Lower leg skin (tissue), 4 donors: Measurements from ENCODE around the gene KIF1A. TPM values are rescaled to one million over a fixed set of nuclear protein-coding genes. Genes with fewer than 3 reads are reported as not detected.

Experiments
- DNase-seq, 2 donors: peaks; one replicate each; pipeline ENCODE4 v3.0.0-alpha.2; 2019; ENCODE audit warnings: low spot score in 2 of 2
- H3K4me3 ChIP-seq: fragments of 200-600 bp; sonication (generic); 2 replicates; pipeline ENCODE4 v1.5.1; 2017; ENCODE audit warnings: mild to moderate bottlenecking, low read depth; ENCODE audit not compliant: poor library complexity, severe bottlenecking
- CTCF ChIP-seq, 3 donors: fragments of 450-650 bp; IDR thresholded peaks; one replicate each; pipeline ENCODE4 v1.5.1; 2016; ENCODE audit warnings: antibody characterized with exemption in 3 of 3, mild to moderate bottlenecking in 3 of 3, moderate library complexity in 2 of 3
- POLR2A ChIP-seq, 2 donors: fragments of 450-650 bp; IDR thresholded peaks; one replicate each; pipeline ENCODE4 v1.6.1; 2016 to 2017; ENCODE audit warnings: antibody characterized with exemption in 2 of 2, mild to moderate bottlenecking in 1 of 2, moderate library complexity in 1 of 2
- WGBS, 2 donors: methylation state at CpG; one replicate each; pipeline ENCODE4 v1.1.5; 2018; 5-methylcytosine and 5-hydroxymethylcytosine counted together
- intact Hi-C: fragments of 100-400 bp; cut with DNase I; formaldehyde crosslinking; loops from one replicate; pipeline ENCODE4 v1.15.0; 2023; ENCODE audit warnings: low total_unique reads
- total RNA-seq, 4 donors: library from RNA; depleted of rRNA; stranded (reverse); fragments of >200 nt; gene quantifications; one replicate each; pipeline ENCODE4 v1.1.0, GENCODE V29; 2016

Gene KIF1A
- total RNA-seq, 4 donors from 2014 or later = 0.76 to 4.3 (median 3.0) TPM

GRCh38 chr2:240722796-240723735 is 97.0 kb downstream of the KIF1A start:
- intact Hi-C loops = no loop called here
- no peak for DNase-seq
- TF ChIP-seq POLR2A (IDR thresholded peaks at IDR 0.05) = no peak
- TF ChIP-seq CTCF (IDR thresholded peaks at IDR 0.05) = no peak
- WGBS, 2 donors = 76 to 81% methylated on average over 22 to 23 of the region's 32 CpGs
- H3K4me3 ChIP-seq = no peak overlapping the region

GRCh38 chr2:240722376-240722775 is 97.6 kb downstream of the KIF1A start:
- WGBS, 2 donors = 82 to 84% methylated on average over 15 to 16 of the region's 16 CpGs
- no peak for TF ChIP-seq POLR2A (IDR thresholded peaks at IDR 0.05)
- TF ChIP-seq CTCF (IDR thresholded peaks at IDR 0.05) = no peak
- no peak overlapping the region for H3K4me3 ChIP-seq
- intact Hi-C loops = no loop called here
- DNase-seq = no peak

- intact Hi-C loops = no loop called here
- no peak for TF ChIP-seq CTCF (IDR thresholded peaks at IDR 0.05)
- no peak for TF ChIP-seq POLR2A (IDR thresholded peaks at IDR 0.05)
- 90 to 94% methylated on average over 13 to 15 of the region's 20 CpGs for WGBS, 2 donors
- DNase-seq = no peak
- H3K4me3 ChIP-seq = no peak overlapping the region
Observed at GRCh38 chr2:240721596-240722180, 98.3 kb downstream of the KIF1A start.

GRCh38 chr2:240720686-240721595 is 99.1 kb downstream of the KIF1A start:
- intact Hi-C loops = no loop called here
- 77 to 84% methylated on average over 22 to 25 of the region's 25 CpGs for WGBS, 2 donors
- H3K4me3 ChIP-seq = no peak overlapping the region
- no peak for DNase-seq
- TF ChIP-seq POLR2A (IDR thresholded peaks at IDR 0.05) = no peak
- TF ChIP-seq CTCF (IDR thresholded peaks at IDR 0.05) = no peak

GRCh38 chr2:240719676-240720545 is 100.1 kb downstream of the KIF1A start:
- no peak for TF ChIP-seq CTCF (IDR thresholded peaks at IDR 0.05)
- no peak for TF ChIP-seq POLR2A (IDR thresholded peaks at IDR 0.05)
- 85 to 87% methylated on average over 16 to 19 of the region's 25 CpGs for WGBS, 2 donors
- intact Hi-C loops = no loop called here

More at GRCh38 chr2:240719676-240720545, 100.1 kb downstream of the KIF1A start:
- no peak overlapping the region for H3K4me3 ChIP-seq
- no peak for DNase-seq
